Femur (tissue), 1 donor: ENCODE measurements around the gene THAP3.
"Not testable (repeated sequence)": the region's sequence is repeated elsewhere in the genome, so short reads cannot be mapped to it uniquely, and the experiment has no call there.

ENCODE experiments used
- DNase-seq: peaks from one replicate; pipeline ENCODE4 v3.0.0-alpha.2; 2017

THAP3 gene

DNA sequence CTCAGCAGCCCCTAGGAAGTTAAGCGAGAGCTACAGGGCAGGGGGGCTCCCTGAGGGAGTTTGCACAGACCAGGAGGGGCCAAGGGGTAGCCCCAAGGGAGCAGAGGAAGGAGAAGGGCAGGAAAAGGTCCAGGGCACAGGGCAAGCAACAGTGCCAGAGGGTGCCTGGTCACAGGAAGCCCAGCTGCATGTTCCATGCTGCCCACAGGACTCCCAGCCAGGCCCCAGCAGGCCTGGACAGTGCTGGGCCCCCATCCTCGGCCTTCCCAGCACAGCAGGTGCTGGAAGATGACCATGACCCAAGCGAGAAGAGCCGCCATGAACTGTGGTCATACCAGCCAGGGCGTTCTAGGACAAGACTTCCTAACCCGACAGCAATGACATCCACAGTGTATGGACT is 33.0 kb upstream of the THAP3 start:
- DNase-seq = no peak

DNA sequence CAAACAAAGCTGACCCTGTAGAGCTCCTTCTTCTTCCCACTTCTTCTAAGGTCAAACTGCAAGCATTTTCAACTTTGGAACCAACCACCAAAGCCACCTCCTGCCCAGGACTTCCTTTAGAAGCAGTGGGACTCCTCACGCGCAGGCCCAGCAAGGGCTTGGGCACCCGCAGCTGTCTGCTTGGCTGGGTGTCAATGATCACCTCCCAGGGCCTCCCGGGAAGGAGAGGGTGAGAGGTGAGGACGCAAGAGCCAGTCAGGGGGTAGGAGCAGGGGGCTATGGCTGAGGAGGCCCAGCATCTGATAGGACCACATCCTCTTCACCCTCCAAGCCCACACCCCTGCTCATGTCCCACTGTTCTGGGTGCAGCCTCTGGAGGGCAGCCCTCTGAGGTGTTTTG is 32.2 kb upstream of the THAP3 start:
- DNase-seq = peak; percentile 29

GRCh38 chr1:6592865-6593593 is 31.6 kb upstream of the THAP3 start:
- DNase-seq = peak; percentile 13

GRCh38 chr1:6593810-6594209 is 30.9 kb upstream of the THAP3 start:
- no peak for DNase-seq

GRCh38 chr1:6594977-6595740 is 29.5 kb upstream of the THAP3 start:
- DNase-seq = no peak

- peak; percentile 23 for DNase-seq
These were observed 28.3 kb upstream of the THAP3 start for GRCh38 chr1:6596351-6596750.

GRCh38 chr1:6596886-6597776 is 27.5 kb upstream of the THAP3 start:
- DNase-seq = peak; percentile 17

DNA sequence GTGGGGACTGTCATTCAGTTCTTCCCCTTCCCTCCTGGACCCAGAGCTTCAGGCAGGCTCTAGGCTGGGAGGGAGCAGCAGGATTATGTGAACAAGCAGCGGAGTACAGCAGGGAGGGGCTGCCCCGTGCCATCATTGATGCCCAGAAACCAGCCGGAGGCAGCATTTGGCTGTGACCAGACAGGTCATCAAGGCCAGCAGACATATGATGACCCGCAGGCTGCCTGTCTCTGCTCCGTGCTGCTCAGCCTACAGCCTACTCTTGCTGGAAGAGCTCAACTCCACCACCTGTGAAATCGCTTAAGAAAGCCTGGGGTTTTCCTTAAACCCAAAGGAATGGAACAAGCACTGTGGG is 26.9 kb upstream of the THAP3 start:
- DNase-seq = peak; percentile 11

- DNase-seq = peak; percentile 31
These were observed 25.3 kb upstream of the THAP3 start for GRCh38 chr1:6599141-6599975.

- not testable (repeated sequence) for DNase-seq
These were observed 24.7 kb upstream of the THAP3 start for GRCh38 chr1:6599991-6600390.

DNA sequence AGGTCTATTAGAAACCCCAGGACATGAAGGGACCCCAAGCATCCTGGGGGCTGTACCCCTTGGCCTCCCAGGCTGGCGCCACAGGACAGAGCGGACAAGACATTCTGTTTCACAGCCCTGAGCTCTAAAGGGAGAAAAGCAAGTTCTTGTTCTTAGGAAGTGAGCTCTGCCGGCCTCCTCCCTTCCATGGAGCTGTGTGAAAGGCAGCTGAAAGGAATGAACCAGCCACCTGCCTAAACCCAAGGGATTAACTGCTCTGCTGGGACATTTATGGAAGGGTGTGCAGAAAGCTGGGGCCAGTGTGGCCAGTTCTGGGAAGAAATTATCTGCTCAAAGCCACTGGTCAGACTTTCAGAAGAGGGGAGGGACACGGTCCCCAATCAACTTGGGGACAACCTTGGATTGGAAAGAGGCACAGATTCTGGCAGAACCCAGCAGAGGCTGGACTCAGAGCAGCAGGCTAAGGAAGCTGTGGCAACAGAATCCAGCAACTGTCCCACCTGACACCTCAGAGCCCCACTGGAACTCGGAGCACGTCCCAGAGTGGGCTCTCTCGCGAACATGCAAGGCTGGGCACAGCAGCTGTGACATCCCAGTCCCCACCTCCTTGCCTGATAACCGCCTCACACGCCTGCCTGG is 24.1 kb upstream of the THAP3 start:
- DNase-seq = no peak

- peak; percentile 80 for DNase-seq
These were observed 23.4 kb upstream of the THAP3 start for GRCh38 chr1:6601049-6601922.

DNA sequence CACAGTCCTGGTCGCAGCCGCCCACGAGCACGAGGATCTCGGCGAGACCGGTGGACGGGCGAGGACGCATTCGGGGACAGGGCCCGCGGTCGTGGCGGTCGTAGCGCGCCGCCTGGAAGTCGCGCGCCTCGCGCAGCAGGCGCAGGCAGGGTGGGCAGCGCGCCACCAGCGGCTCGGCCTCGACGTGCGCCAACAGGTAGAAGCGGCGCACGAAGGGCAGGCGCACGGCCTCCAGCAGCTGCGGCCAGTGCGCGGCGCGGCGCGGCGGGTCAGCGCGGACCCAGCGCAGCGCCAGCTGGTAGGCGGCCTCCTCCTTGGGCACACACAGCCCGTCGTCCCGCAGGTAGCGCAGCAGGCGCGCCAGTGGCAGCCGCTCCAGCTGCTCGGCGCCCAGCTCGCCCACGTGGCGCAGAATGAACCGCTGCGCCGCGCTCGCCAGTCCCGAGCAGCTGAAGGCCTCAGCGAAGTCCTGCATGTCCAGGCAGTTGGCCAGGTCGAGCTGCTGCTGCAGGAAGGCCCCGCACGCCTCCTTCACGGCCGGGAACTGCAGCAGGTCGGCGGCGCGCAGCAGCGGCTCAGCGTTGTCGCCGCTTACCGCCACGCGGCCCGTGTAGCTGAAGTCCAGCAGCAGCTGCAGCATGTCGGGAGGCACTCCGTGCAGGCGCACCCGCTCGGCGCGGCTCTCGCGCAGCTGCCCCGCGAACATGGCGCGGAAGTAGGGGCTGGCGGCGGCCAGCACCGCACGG is 22.6 kb upstream of the THAP3 start:
- no peak for DNase-seq

DNA sequence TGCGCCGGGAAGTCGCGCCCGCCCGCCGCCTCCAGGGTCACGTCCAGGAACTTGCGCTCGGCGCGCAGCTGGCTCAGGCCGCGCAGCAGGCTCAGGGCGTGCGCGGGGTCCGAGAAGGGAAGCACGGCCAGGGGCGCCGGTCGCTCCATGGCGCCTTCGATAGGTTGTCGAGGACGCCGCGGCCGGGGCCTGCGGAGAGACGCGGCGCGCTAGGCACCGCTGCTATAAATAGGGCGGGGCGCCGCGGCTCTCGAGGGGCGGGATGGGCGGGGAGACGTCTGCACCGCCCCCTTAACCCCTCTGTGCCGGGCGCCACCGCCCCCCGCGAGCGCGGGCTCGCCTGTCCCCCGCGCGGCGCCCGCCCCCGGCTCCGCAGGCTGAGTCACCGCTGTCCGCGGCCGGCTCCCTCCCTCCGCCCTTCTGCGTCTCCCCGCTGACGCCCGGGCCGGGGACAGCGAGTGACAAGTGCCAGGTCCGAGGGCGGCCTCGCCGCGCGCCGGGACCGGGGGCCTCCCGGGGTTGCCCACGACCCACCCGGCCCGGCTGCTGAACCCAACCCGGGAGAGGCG is 21.9 kb upstream of the THAP3 start, which contains the start of gene KLHL21:
KLHL21 (minus strand) TSS at position 201 of the 569 bp plus-strand sequence; CDS start at position 149, 52 bp downstream.
- peak; percentile 92 for DNase-seq

GRCh38 chr1:6603238-6603914 is 21.3 kb upstream of the THAP3 start:
- DNase-seq = peak; percentile 89

GRCh38 chr1:6603915-6604558 is 20.6 kb upstream of the THAP3 start:
- peak; percentile 83 for DNase-seq

DNA sequence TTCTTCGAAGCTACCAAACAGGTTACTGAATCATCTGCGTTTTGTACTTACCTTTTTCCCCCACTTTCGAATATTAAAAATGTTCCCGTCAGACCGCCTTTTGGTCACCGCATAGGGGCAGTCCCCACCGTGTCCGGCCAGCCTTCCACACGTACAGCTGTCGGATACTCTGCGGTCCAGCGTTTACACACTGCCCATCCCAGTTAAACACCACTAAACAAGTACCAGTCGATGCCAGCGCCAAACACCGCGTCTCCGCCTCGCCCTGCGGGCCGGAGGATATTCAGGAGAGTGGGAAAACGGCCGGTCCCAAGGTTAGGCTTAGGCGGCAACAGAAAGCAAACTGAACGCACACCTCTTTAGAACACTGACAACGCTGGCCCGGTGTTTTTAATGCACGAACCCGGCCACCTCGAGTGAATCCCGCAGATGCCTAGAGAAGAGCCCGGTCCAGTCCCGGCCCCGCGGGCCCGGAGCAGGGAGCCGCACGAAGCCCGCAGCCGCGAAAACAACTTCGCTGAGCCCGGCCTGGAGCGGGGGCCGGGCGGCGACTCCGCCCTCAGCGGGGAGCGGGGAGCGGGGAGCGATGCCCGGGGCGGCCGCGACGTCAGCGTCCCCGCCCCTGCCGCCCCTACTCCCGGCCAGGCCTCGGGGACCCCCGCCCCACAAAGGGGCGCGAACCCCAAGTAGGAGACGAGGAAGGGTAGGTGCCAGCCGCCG is 11.9 kb upstream of the THAP3 start:
- peak; percentile 71 for DNase-seq
